Astrocyte (in vitro differentiated cells and primary cell): ENCODE measurements around the gene MAST3.

ENCODE experiments used
- CTCF ChIP-seq: IDR thresholded peaks from 2 replicates; pipeline ENCODE4 v1.5.1; 2011; ENCODE audit warnings: low read depth, mild to moderate bottlenecking, inconsistent platforms, low read length, moderate library complexity; ENCODE audit not compliant: insufficient read depth
- EZH2 ChIP-seq: IDR thresholded peaks from 2 replicates; pipeline ENCODE4 v1.6.1; 2012; ENCODE audit warnings: mild to moderate bottlenecking, low read length, inconsistent platforms; ENCODE audit not compliant: insufficient read depth

- TF ChIP-seq CTCF (no peak), EZH2 (no peak)
These were observed 99.7 kb downstream of the MAST3 start for GRCh38 chr19:18197306-18197705.
